Measurements from ENCODE around the gene AMZ2.
"Not testable (repeated sequence)": the region's sequence is repeated elsewhere in the genome, so short reads cannot be mapped to it uniquely, and the experiment has no call there.

AMZ2 gene

GRCh38 chr17:68248891-68249290, 1.0 kb downstream of the AMZ2 start:
- no peak for DNase-seq

GRCh38 chr17:68249354-68249765, 1.5 kb downstream of the AMZ2 start:
- no peak for DNase-seq

GRCh38 chr17:68253426-68253825, 5.6 kb downstream of the AMZ2 start:
- DNase-seq, result not testable (repeated sequence)

- DNase-seq, result no peak
These were observed 7.3 kb downstream of the AMZ2 start for GRCh38 chr17:68255151-68255550.

- DNase-seq, result no peak
These were observed 8.1 kb downstream of the AMZ2 start for GRCh38 chr17:68255731-68256538.

GRCh38 chr17:68256701-68257100, 8.9 kb downstream of the AMZ2 start:
- not testable (repeated sequence) for DNase-seq

GRCh38 chr17:68257934-68258333, 10.1 kb downstream of the AMZ2 start:
- no peak for DNase-seq

GRCh38 chr17:68258890-68259647, 11.2 kb downstream of the AMZ2 start:
- peak in 8 of 56 donors; percentile 5 to 61 (median 25) for DNase-seq

GRCh38 chr17:68259648-68259951, 11.8 kb downstream of the AMZ2 start:
- DNase-seq, result not testable (repeated sequence)

- no peak for DNase-seq
These were observed 12.4 kb downstream of the AMZ2 start for GRCh38 chr17:68260051-68260762.

- DNase-seq, result not testable (repeated sequence)
These were observed 14.6 kb downstream of the AMZ2 start for GRCh38 chr17:68262467-68262866.

GRCh38 chr17:68263101-68263681, 15.3 kb downstream of the AMZ2 start:
- DNase-seq, result peak in 8 of 56 donors; percentile 1 to 32 (median 14)

- not testable (repeated sequence) for DNase-seq
These were observed 18.0 kb downstream of the AMZ2 start for GRCh38 chr17:68265833-68266232.

GRCh38 chr17:68273722-68274121, 25.9 kb downstream of the AMZ2 start:
- no peak for DNase-seq

- DNase-seq, result not testable (repeated sequence)
These were observed 28.5 kb downstream of the AMZ2 start for GRCh38 chr17:68276339-68276738.

- no peak for DNase-seq
These were observed 30.0 kb downstream of the AMZ2 start for GRCh38 chr17:68277807-68278206.

GRCh38 chr17:68281965-68282364, 34.1 kb downstream of the AMZ2 start:
- not testable (repeated sequence) for DNase-seq

GRCh38 chr17:68288375-68288774, 40.5 kb downstream of the AMZ2 start:
- DNase-seq, result no peak

- DNase-seq, result no peak
These were observed 41.0 kb downstream of the AMZ2 start for GRCh38 chr17:68288804-68289203.

GRCh38 chr17:68289473-68289872, 41.6 kb downstream of the AMZ2 start:
- no peak for DNase-seq

GRCh38 chr17:68289936-68290267, 42.1 kb downstream of the AMZ2 start:
- DNase-seq, result no peak
